ENCODE data around the gene RCC1.
"Not testable (repeated sequence)": the region's sequence is repeated elsewhere in the genome, so short reads cannot be mapped to it uniquely, and the experiment has no call there.

Gene RCC1, protein sequence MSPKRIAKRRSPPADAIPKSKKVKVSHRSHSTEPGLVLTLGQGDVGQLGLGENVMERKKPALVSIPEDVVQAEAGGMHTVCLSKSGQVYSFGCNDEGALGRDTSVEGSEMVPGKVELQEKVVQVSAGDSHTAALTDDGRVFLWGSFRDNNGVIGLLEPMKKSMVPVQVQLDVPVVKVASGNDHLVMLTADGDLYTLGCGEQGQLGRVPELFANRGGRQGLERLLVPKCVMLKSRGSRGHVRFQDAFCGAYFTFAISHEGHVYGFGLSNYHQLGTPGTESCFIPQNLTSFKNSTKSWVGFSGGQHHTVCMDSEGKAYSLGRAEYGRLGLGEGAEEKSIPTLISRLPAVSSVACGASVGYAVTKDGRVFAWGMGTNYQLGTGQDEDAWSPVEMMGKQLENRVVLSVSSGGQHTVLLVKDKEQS

DNA sequence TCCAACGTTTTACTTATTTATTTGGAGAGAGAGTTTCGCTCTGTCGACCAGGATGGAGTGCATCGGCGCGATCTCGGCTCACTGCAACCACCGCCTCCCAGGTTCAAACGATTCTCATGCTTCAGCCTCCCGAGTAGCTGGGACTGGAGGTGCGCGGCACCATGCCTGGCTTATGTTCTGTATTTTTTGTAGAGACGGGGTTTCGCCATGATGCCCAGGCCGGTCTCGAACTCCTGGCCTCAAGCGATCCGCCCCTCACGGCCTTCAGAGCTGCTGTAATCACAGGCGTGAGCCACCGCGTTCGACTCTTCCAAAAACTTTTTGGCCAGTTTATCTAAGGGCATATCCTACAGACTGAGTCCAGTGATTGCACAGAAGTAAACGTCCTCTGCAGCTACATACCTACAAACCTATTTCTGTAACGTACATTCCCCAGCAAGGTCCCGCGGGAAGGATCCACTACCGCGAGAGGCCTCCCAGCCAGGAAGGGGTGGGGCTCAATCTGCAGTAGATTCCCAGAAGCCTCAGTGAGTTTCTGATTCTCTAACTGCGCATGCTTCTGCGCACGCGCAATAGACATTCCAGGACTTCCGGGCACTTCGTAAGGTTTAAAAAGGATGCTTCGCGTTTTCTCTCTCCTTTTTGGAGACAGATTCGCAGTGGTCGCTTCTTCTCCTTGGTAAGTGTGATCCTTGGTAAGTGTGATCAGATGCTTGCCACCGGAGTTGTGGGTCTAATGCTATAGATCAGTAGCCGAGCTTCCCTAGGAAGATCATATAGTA lies at the start of gene RCC1:
RCC1 (plus strand) TSS at position 638 of the 782 bp plus-strand sequence. CDS start 23,824 bp downstream, outside the sequence.
- H3K9me3 ChIP-seq (ENCODE audit: control insufficient read depth in 1 of 2, low read length in 2 of 2) = no peaks in the 10 kb centered on the region
- H3K27me3 ChIP-seq (ENCODE audit: low read depth, low read length) = no peaks in the 10 kb centered on the region
- H3K27ac ChIP-seq (ENCODE audit: low read length) = peak within 1 kb of the TSS; percentile 76
- peaks cover 31 to 32% of the 10 kb centered on the region in 2 donors for H3K36me3 ChIP-seq (ENCODE audit: control insufficient read depth in 1 of 2, insufficient read depth in 2 of 2, low read length in 2 of 2)
- H3K4me3 ChIP-seq (ENCODE audit: low read depth in 1 of 2, low read length in 2 of 2) = peak within 1 kb of the TSS; percentile 88 to 90
- H3K4me1 ChIP-seq (ENCODE audit: control insufficient read depth in 1 of 2, insufficient read depth in 2 of 2, low read length in 2 of 2) = peaks cover 25 to 38% of the 10 kb centered on the region in 2 donors

DNA sequence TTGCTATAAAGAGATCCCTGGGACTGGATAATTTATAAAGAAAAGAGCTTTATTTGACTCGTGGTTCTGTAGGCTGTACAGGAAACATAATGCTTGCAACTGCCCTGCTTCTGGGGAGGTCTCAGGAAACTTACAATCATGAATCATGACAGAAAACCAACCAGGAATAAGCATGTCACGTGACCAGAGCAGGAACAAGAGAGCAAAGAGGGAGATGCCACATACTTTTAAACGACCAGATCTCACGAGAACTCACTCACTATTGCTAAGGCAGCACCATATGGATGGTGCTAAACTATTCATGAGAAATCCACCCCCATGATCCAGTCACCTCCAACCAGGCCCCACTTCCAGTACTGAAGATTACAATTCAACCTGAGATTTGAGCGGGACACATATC lies 49.8 kb upstream of the RCC1 start:
- Histone ChIP-seq H3K27me3 (ENCODE audit: low read depth, low read length) (no peaks in the 10 kb centered on the region), H3K4me1 (ENCODE audit: control insufficient read depth in 1 of 2, insufficient read depth in 2 of 2, low read length in 2 of 2) (peaks cover 0 to 9% of the 10 kb centered on the region in 2 donors), H3K9me3 (ENCODE audit: control insufficient read depth in 1 of 2, low read length in 2 of 2) (no peaks in the 10 kb centered on the region), H3K27ac (ENCODE audit: low read length) (no peak overlapping the region), H3K36me3 (ENCODE audit: control insufficient read depth in 1 of 2, insufficient read depth in 2 of 2, low read length in 2 of 2) (peaks cover 4% of the 10 kb centered on the region in 2 donors), H3K4me3 (ENCODE audit: low read depth in 1 of 2, low read length in 2 of 2) (no peak overlapping the region)

- peaks cover 4 to 11% of the 10 kb centered on the region in 2 donors for H3K36me3 ChIP-seq (ENCODE audit: control insufficient read depth in 1 of 2, insufficient read depth in 2 of 2, low read length in 2 of 2)
- no peaks in the 10 kb centered on the region for H3K9me3 ChIP-seq (ENCODE audit: control insufficient read depth in 1 of 2, low read length in 2 of 2)
- no peak overlapping the region for H3K4me3 ChIP-seq (ENCODE audit: low read depth in 1 of 2, low read length in 2 of 2)
- no peaks in the 10 kb centered on the region for H3K27me3 ChIP-seq (ENCODE audit: low read depth, low read length)
- H3K27ac ChIP-seq (ENCODE audit: low read length) = no peak overlapping the region
- peaks cover 0 to 9% of the 10 kb centered on the region in 2 donors for H3K4me1 ChIP-seq (ENCODE audit: control insufficient read depth in 1 of 2, insufficient read depth in 2 of 2, low read length in 2 of 2)
Measured at GRCh38 chr1:28457678-28458077, 48.2 kb upstream of the RCC1 start.

- H3K9me3 ChIP-seq (ENCODE audit: control insufficient read depth in 1 of 2, low read length in 2 of 2) = no peaks in the 10 kb centered on the region
- H3K27ac ChIP-seq (ENCODE audit: low read length) = peak overlapping the region; percentile 12
- H3K4me3 ChIP-seq (ENCODE audit: low read depth in 1 of 2, low read length in 2 of 2) = no peak overlapping the region
- H3K36me3 ChIP-seq (ENCODE audit: control insufficient read depth in 1 of 2, insufficient read depth in 2 of 2, low read length in 2 of 2) = peaks cover 4 to 16% of the 10 kb centered on the region in 2 donors
- peaks cover 0 to 9% of the 10 kb centered on the region in 2 donors for H3K4me1 ChIP-seq (ENCODE audit: control insufficient read depth in 1 of 2, insufficient read depth in 2 of 2, low read length in 2 of 2)
- H3K27me3 ChIP-seq (ENCODE audit: low read depth, low read length) = no peaks in the 10 kb centered on the region
Measured at GRCh38 chr1:28458237-28459228, 47.3 kb upstream of the RCC1 start.

- H3K4me1 ChIP-seq (ENCODE audit: control insufficient read depth in 1 of 2, insufficient read depth in 2 of 2, low read length in 2 of 2) = no peaks in the 10 kb centered on the region
- no peak overlapping the region for H3K4me3 ChIP-seq (ENCODE audit: low read depth in 1 of 2, low read length in 2 of 2)
- H3K36me3 ChIP-seq (ENCODE audit: control insufficient read depth in 1 of 2, insufficient read depth in 2 of 2, low read length in 2 of 2) = peaks cover 25 to 32% of the 10 kb centered on the region in 2 donors
- no peaks in the 10 kb centered on the region for H3K9me3 ChIP-seq (ENCODE audit: control insufficient read depth in 1 of 2, low read length in 2 of 2)
- H3K27me3 ChIP-seq (ENCODE audit: low read depth, low read length) = no peaks in the 10 kb centered on the region
- H3K27ac ChIP-seq (ENCODE audit: low read length) = no peak overlapping the region
Measured at GRCh38 chr1:28466226-28466778, 39.5 kb upstream of the RCC1 start.

- H3K36me3 ChIP-seq (ENCODE audit: control insufficient read depth in 1 of 2, insufficient read depth in 2 of 2, low read length in 2 of 2) = peaks cover 30 to 37% of the 10 kb centered on the region in 2 donors
- H3K27me3 ChIP-seq (ENCODE audit: low read depth, low read length) = no peaks in the 10 kb centered on the region
Measured at GRCh38 chr1:28470146-28470545, 35.7 kb upstream of the RCC1 start.

GRCh38 chr1:28479497-28479896 lies 26.3 kb upstream of the RCC1 start:
- not testable (repeated sequence) for H3K27me3 ChIP-seq (ENCODE audit: low read depth, low read length); H3K4me3 ChIP-seq (ENCODE audit: low read depth in 1 of 2, low read length in 2 of 2); H3K27ac ChIP-seq (ENCODE audit: low read length); H3K4me1 ChIP-seq (ENCODE audit: control insufficient read depth in 1 of 2, insufficient read depth in 2 of 2, low read length in 2 of 2); H3K9me3 ChIP-seq (ENCODE audit: control insufficient read depth in 1 of 2, low read length in 2 of 2)
- peaks cover 7 to 56% of the 10 kb centered on the region in 2 donors for H3K36me3 ChIP-seq (ENCODE audit: control insufficient read depth in 1 of 2, insufficient read depth in 2 of 2, low read length in 2 of 2)

More at GRCh38 chr1:28470146-28470545, 35.7 kb upstream of the RCC1 start:
- no peak overlapping the region for H3K4me3 ChIP-seq (ENCODE audit: low read depth in 1 of 2, low read length in 2 of 2)
- no peaks in the 10 kb centered on the region for H3K9me3 ChIP-seq (ENCODE audit: control insufficient read depth in 1 of 2, low read length in 2 of 2)
- H3K27ac ChIP-seq (ENCODE audit: low read length) = no peak overlapping the region
- H3K4me1 ChIP-seq (ENCODE audit: control insufficient read depth in 1 of 2, insufficient read depth in 2 of 2, low read length in 2 of 2) = no peaks in the 10 kb centered on the region

- no peak overlapping the region for H3K27ac ChIP-seq (ENCODE audit: low read length)
- H3K4me1 ChIP-seq (ENCODE audit: control insufficient read depth in 1 of 2, insufficient read depth in 2 of 2, low read length in 2 of 2) = no peaks in the 10 kb centered on the region
- no peaks in the 10 kb centered on the region for H3K9me3 ChIP-seq (ENCODE audit: control insufficient read depth in 1 of 2, low read length in 2 of 2)
- H3K4me3 ChIP-seq (ENCODE audit: low read depth in 1 of 2, low read length in 2 of 2) = no peak overlapping the region
- peaks cover 7 to 50% of the 10 kb centered on the region in 2 donors for H3K36me3 ChIP-seq (ENCODE audit: control insufficient read depth in 1 of 2, insufficient read depth in 2 of 2, low read length in 2 of 2)
- H3K27me3 ChIP-seq (ENCODE audit: low read depth, low read length) = no peaks in the 10 kb centered on the region
Measured at GRCh38 chr1:28480308-28480707, 25.5 kb upstream of the RCC1 start.

- Histone ChIP-seq H3K36me3 (ENCODE audit: control insufficient read depth in 1 of 2, insufficient read depth in 2 of 2, low read length in 2 of 2) (peaks cover 11 to 44% of the 10 kb centered on the region in 2 donors), H3K27ac (ENCODE audit: low read length) (no peak overlapping the region), H3K4me1 (ENCODE audit: control insufficient read depth in 1 of 2, insufficient read depth in 2 of 2, low read length in 2 of 2) (no peaks in the 10 kb centered on the region), H3K27me3 (ENCODE audit: low read depth, low read length) (no peaks in the 10 kb centered on the region), H3K4me3 (ENCODE audit: low read depth in 1 of 2, low read length in 2 of 2) (no peak overlapping the region), H3K9me3 (ENCODE audit: control insufficient read depth in 1 of 2, low read length in 2 of 2) (no peaks in the 10 kb centered on the region)
Measured at GRCh38 chr1:28482138-28482537, 23.7 kb upstream of the RCC1 start.

GRCh38 chr1:28482702-28483101 lies 23.1 kb upstream of the RCC1 start:
- no peaks in the 10 kb centered on the region for H3K4me1 ChIP-seq (ENCODE audit: control insufficient read depth in 1 of 2, insufficient read depth in 2 of 2, low read length in 2 of 2)
- no peak overlapping the region for H3K4me3 ChIP-seq (ENCODE audit: low read depth in 1 of 2, low read length in 2 of 2)
- no peaks in the 10 kb centered on the region for H3K9me3 ChIP-seq (ENCODE audit: control insufficient read depth in 1 of 2, low read length in 2 of 2)
- no peak overlapping the region for H3K27ac ChIP-seq (ENCODE audit: low read length)
- H3K27me3 ChIP-seq (ENCODE audit: low read depth, low read length) = no peaks in the 10 kb centered on the region
- H3K36me3 ChIP-seq (ENCODE audit: control insufficient read depth in 1 of 2, insufficient read depth in 2 of 2, low read length in 2 of 2) = peaks cover 11 to 41% of the 10 kb centered on the region in 2 donors
